Fibroblast of the aortic adventitia (primary cell): ENCODE results near the gene RNASEL. TPM values are rescaled to one million over a fixed set of nuclear protein-coding genes. Genes with fewer than 3 reads are reported as not detected.
"Not testable (repeated sequence)": the region's sequence is repeated elsewhere in the genome, so short reads cannot be mapped to it uniquely, and the experiment has no call there.

Experiments used
- DNase-seq: peaks from one replicate; pipeline ENCODE4 v3.0.0-alpha.2; 2010; ENCODE audit warnings: low read depth
- H3K4me3 ChIP-seq: 2 replicates; pipeline ENCODE4 v1.5.1; 2011; ENCODE audit warnings: low read depth, mild to moderate bottlenecking, control low read depth, low read length, moderate library complexity
- CTCF ChIP-seq: IDR thresholded peaks from 2 replicates; pipeline ENCODE4 v1.5.1; 2011; ENCODE audit warnings: mild to moderate bottlenecking, low read length, control low read depth, inconsistent platforms; ENCODE audit not compliant: insufficient read depth
- total RNA-seq: library from RNA; depleted of rRNA; stranded (reverse); fragments of >200 nt; gene quantifications from 2 replicates; pipeline ENCODE4 v1.2.3, GENCODE V29; 2012; ENCODE audit warnings: low replicate concordance

Gene RNASEL, protein sequence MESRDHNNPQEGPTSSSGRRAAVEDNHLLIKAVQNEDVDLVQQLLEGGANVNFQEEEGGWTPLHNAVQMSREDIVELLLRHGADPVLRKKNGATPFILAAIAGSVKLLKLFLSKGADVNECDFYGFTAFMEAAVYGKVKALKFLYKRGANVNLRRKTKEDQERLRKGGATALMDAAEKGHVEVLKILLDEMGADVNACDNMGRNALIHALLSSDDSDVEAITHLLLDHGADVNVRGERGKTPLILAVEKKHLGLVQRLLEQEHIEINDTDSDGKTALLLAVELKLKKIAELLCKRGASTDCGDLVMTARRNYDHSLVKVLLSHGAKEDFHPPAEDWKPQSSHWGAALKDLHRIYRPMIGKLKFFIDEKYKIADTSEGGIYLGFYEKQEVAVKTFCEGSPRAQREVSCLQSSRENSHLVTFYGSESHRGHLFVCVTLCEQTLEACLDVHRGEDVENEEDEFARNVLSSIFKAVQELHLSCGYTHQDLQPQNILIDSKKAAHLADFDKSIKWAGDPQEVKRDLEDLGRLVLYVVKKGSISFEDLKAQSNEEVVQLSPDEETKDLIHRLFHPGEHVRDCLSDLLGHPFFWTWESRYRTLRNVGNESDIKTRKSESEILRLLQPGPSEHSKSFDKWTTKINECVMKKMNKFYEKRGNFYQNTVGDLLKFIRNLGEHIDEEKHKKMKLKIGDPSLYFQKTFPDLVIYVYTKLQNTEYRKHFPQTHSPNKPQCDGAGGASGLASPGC
- 9.5 and 12.3 TPM in 2 replicates for total RNA-seq

DNA sequence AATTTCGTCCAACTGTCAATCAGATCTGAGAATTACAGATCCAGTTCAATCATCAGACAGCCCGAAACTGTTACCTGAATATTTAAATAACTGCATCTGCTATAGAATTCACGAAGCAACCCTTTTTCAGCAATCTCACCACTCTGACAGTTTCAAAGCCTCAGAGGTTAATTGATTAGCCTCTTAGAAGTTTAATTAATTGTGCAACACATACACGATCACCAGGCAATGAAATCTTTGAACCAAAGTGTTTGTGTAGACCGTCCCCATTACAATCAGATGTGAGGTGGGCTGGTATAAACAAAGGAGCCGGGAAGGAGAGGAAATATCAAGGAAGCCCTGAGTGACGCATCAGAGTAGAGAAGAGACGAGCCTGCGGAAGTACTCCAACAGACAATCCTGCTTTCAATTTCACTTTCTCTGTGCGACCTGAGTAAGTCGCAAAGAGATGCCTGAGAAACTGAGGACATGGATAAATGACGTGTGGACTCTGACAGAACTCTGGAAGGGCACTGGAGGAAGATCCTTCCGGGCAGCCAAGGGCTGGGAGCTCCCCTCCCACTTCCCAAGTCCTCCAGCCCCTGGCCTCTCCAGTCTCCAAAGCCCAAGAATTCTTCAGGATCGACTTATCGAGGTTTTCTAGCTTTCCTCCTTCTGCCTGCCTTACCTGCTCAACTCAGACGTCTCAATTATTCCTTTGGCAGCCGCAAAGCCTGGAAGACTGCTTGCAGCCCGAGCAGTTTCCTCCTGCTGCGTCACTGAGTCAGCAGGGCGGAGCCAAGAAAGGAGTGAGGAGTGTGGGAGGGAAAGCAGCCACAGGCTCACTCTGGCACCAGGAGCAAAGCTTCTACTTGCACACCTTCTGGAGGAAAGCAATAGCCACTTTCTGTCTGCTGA, at the start of gene RNASEL:
TSS of gene RNASEL (minus strand) at position 757 of the 897 bp plus-strand sequence. CDS start 2,450 bp downstream, outside the sequence.
- H3K4me3 ChIP-seq = peak within 1 kb of the TSS; percentile 85
- no peak for TF ChIP-seq CTCF
- peak; percentile 68 for DNase-seq

DNA sequence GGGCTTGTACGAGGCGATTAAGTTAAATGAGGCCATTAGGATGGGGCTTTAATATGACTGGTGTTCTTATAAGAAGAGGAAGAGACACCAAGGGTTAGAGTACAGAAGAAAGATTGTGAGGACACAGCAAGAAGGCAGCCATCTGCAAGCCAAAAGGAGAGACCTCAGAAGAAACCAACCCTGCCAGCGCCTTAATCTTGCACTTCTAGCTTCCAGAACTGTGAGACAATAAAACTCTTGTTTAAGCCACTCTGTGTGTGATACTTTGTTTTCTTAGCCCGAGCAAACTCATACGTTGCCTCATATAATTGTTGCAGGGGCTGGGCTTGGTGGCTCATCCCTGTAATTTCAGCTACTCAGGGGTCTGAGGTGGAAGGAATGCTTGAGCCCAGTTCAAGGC, 48.7 kb upstream of the RNASEL start:
- TF ChIP-seq CTCF = no peak
- DNase-seq = no peak
- no peak overlapping the region for H3K4me3 ChIP-seq

- no peak for TF ChIP-seq CTCF
- DNase-seq = no peak
- H3K4me3 ChIP-seq = no peak overlapping the region
Observed at GRCh38 chr1:182635871-182636270, 46.8 kb upstream of the RNASEL start.

DNA sequence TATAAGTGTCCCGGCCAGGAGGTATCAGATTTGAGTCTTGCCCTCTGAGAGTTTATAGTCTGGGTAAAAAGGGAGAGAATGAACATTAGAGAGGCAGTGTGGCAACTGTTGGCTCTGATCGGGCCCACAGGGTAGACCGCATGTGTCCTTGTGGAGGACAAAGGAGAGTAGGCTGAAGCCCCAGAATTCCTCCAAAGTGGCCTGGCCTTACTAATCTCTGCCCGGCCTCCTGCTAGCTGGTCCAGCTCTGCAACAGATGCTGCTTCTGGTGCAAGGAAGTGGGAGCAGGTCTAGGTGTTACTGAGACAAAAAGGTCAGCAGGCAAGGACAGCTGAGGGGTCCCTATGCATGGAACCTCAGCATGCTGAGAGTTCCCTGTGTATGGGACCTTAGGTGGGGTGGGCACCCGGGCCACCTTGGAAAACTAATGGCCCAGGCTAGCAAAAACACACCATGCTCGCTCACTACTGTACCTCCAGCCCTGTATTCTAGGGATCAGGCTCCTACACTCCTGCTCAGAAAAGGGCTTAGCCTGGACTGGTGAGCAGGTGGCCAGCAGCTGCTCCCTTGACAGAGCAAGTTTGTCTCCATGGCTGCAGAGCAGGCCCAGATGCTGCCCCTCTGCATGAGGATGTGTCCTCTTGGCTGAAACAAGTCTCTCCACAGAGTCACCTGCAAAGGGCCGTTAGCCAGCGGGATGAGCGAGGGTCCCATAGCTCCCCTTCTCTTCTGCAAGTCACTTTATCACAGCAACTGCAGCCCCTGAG, 45.4 kb upstream of the RNASEL start:
- H3K4me3 ChIP-seq = no peak overlapping the region
- DNase-seq = no peak
- TF ChIP-seq CTCF = no peak

DNA sequence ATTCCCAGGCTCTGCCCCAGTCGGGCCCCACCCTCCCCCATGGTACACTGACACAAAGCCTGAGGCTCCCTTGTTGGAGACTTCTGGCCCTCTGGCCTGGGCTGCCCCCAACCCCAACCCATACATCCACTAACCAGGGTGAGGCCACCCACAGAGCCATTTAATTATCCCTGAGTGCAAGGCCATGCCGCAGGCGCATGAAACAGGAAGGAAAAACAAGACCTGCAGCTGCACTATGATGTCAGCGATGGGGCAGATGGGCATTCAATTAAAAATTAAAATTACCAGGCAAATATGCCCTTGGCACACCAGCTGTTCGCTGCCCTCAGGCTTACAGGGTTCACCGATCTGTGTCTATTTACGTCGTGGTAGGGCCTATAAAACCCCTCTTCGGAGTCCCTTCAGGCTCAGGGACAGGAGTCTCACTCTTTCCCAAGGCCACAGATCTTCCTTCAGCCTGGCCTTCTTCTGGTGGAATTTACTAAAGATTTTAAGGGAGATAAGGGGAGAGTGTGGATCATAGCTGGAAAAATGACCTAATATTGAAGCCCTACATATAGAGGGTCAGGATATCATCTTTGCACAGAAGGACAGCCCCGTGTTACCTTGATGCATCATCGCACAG, 44.7 kb upstream of the RNASEL start:
- TF ChIP-seq CTCF = no peak
- DNase-seq = no peak
- H3K4me3 ChIP-seq = no peak overlapping the region

DNA sequence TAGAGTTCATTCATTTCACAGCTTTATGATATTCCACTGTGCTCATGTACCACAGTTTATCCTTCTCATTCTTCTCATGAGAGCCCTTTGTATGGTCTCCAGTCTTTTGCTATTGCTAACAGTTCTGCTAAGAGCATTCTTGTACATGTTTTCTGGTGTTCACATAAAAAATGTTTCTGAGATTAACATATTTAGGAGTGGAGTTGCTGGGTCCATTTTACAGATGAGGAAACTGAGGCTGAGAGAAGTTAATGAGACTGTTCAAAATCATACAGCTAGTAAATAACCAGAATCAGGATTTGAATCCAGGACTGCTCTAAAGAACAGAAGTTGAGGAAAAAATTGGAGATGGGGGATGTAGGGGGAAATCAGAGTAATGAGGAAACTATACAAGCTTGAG, 44.0 kb upstream of the RNASEL start:
- no peak for DNase-seq
- no peak overlapping the region for H3K4me3 ChIP-seq
- no peak for TF ChIP-seq CTCF

GRCh38 chr1:182632441-182632857, 43.4 kb upstream of the RNASEL start:
- not testable (repeated sequence) for DNase-seq, H3K4me3 ChIP-seq
